ENCODE measurements around the gene SORBS1. TPM values are rescaled to one million over a fixed set of nuclear protein-coding genes. Genes with fewer than 3 reads are reported as not detected.

SORBS1 gene
- total and polyA plus RNA-seq, 4 donors: 13.1 to 68.9 (median 44.0) TPM

DNA sequence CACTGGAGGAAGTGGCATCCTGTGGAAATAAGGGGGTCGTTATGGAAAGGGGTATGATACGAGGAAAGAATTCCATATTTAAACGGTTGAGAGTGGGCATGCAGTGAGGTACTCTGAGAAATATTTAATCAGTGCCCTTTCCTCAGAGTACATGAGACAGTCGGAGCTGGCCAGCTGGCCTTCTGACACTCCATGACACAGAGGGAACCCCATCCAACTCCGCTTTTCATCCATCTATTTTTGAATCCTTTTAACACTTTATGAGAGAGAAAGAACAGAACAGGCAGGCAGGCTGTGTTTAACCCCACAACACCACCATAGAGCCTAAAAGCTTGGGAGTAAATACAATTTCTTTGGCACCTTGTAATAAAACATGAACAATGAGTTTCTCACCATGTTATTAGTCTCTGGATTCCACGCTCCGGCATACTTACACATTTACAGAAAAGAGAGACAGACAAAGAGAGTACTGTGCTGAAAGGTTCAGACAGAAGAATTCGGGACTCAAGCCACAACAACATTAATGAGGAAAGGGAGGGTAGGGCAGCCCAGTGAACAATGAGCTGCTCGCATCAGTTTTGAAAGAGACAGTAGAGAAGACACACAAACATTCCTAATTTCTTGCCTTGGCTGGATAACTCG is 146.2 kb downstream of the SORBS1 start:
- DNase-seq (no peak), ATAC-seq (ENCODE audit: insufficient read depth, low FRiP score) (no peak)
- H3K4me1 ChIP-seq (ENCODE audit: control insufficient read depth in 5 of 5, insufficient read depth in 5 of 5, low read length in 5 of 5): peaks cover 0 to 8% (median 0%) of the 10 kb centered on the region in 5 donors
- H3K9me3 ChIP-seq (ENCODE audit: control insufficient read depth in 4 of 4, insufficient read depth in 3 of 4, low read length in 3 of 4): no peaks in the 10 kb centered on the region
- no peak overlapping the region for H3K9ac ChIP-seq (ENCODE audit: insufficient read depth in 1 of 2, low read length in 2 of 2)
- H3K27me3 ChIP-seq (ENCODE audit: control insufficient read depth in 3 of 3, insufficient read depth in 3 of 3, low read length in 2 of 3): no peaks in the 10 kb centered on the region
- TF ChIP-seq, protein P1, sequence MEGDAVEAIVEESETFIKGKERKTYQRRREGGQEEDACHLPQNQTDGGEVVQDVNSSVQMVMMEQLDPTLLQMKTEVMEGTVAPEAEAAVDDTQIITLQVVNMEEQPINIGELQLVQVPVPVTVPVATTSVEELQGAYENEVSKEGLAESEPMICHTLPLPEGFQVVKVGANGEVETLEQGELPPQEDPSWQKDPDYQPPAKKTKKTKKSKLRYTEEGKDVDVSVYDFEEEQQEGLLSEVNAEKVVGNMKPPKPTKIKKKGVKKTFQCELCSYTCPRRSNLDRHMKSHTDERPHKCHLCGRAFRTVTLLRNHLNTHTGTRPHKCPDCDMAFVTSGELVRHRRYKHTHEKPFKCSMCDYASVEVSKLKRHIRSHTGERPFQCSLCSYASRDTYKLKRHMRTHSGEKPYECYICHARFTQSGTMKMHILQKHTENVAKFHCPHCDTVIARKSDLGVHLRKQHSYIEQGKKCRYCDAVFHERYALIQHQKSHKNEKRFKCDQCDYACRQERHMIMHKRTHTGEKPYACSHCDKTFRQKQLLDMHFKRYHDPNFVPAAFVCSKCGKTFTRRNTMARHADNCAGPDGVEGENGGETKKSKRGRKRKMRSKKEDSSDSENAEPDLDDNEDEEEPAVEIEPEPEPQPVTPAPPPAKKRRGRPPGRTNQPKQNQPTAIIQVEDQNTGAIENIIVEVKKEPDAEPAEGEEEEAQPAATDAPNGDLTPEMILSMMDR (IDR thresholded peaks at IDR 0.05; ENCODE audit: control extremely low read depth, extremely low read depth): no peak
- 79 to 86% methylated on average over 10 of the region's 10 CpGs for WGBS, 2 donors
- peaks cover 0 to 7% (median 5%) of the 10 kb centered on the region in 4 donors for H3K36me3 ChIP-seq (ENCODE audit: control insufficient read depth in 4 of 4, insufficient read depth in 4 of 4, low read length in 4 of 4)
- no peak overlapping the region for H3K4me3 ChIP-seq
- H3K27ac ChIP-seq (ENCODE audit: low read depth in 1 of 2, low read length in 1 of 2): peak overlapping the region in 1 of 2 donors; percentile 91

DNA sequence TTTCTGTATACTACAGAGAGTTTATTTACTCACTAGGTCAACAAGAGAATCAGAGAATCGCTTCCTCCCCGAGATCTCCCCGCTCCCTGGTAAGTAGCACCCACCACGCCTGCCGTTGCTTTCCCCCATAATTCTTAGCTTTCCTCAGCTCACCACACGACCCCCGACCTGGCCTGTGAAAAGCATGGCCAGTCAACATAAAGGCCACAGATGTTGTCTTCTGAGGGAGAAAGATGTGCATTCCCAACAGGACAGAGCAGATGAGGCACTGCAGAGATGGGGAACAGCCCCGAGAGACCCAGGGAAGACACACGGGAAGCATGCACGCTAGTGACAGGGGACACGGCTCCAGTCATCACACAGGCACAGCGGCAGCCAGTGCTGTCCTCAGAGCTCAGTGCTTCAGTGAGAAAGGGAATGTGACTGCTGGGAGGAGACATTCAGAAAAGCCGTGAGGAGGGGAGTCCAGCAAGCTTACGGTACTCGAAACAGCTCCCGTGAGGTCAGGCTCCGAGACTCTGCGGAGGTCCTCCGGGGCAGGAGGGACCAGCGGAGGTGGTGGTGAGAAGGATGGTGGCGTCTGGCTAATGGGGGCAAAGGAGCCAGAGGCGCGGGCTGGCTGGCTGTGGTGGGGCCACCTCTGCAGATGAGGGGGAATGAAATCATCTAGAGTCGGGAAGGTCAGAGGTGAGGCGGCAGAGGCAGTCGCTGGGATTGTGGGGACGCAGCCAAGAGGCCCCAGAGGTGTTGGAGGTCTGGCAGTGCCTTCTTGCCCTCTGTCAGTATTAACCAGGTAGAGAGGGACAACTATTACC is 146.9 kb downstream of the SORBS1 start:
- no peak for ATAC-seq (ENCODE audit: insufficient read depth, low FRiP score)
- DNase-seq: no peak
- no peaks in the 10 kb centered on the region for H3K27me3 ChIP-seq (ENCODE audit: control insufficient read depth in 3 of 3, insufficient read depth in 3 of 3, low read length in 2 of 3)
- TF ChIP-seq, protein P1 (IDR thresholded peaks at IDR 0.05; ENCODE audit: control extremely low read depth, extremely low read depth): no peak
- H3K27ac ChIP-seq (ENCODE audit: low read depth in 1 of 2, low read length in 1 of 2): peak overlapping the region in 1 of 2 donors; percentile 91
- peaks cover 0 to 11% (median 0%) of the 10 kb centered on the region in 5 donors for H3K4me1 ChIP-seq (ENCODE audit: control insufficient read depth in 5 of 5, insufficient read depth in 5 of 5, low read length in 5 of 5)
- no peak overlapping the region for H3K9ac ChIP-seq (ENCODE audit: insufficient read depth in 1 of 2, low read length in 2 of 2)
- H3K36me3 ChIP-seq (ENCODE audit: control insufficient read depth in 4 of 4, insufficient read depth in 4 of 4, low read length in 4 of 4): peaks cover 0 to 7% (median 6%) of the 10 kb centered on the region in 4 donors
- no peak overlapping the region for H3K4me3 ChIP-seq
- WGBS, 2 donors: 87 to 90% methylated on average over 27 of the region's 27 CpGs
- H3K9me3 ChIP-seq (ENCODE audit: control insufficient read depth in 4 of 4, insufficient read depth in 3 of 4, low read length in 3 of 4): no peaks in the 10 kb centered on the region

DNA sequence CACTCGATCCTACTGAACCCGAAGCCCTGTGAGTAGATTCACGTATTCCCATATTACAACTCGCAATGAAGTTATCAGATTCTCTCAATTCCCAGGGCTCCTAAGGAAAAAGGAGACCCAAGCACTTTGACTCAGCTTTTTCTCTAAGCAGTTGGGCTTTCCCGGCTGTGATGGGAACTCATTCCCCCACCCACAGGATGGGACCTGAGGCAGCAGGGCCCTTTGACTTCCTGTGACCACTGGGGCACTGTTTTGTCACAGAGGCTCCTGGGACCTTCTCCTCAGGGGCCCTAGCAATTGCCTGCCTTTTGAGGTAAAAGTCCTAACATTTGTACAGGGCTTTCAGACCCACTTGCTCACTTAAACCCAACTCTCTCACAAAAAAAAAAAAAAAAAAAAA is 147.6 kb downstream of the SORBS1 start:
- H3K27me3 ChIP-seq (ENCODE audit: control insufficient read depth in 3 of 3, insufficient read depth in 3 of 3, low read length in 2 of 3): no peaks in the 10 kb centered on the region
- no peaks in the 10 kb centered on the region for H3K9me3 ChIP-seq (ENCODE audit: control insufficient read depth in 4 of 4, insufficient read depth in 3 of 4, low read length in 3 of 4)
- DNase-seq: no peak
- no peak overlapping the region for H3K9ac ChIP-seq (ENCODE audit: insufficient read depth in 1 of 2, low read length in 2 of 2)
- peaks cover 0 to 17% (median 0%) of the 10 kb centered on the region in 5 donors for H3K4me1 ChIP-seq (ENCODE audit: control insufficient read depth in 5 of 5, insufficient read depth in 5 of 5, low read length in 5 of 5)
- TF ChIP-seq, protein P1 (IDR thresholded peaks at IDR 0.05; ENCODE audit: control extremely low read depth, extremely low read depth): no peak
- 80 to 85% methylated on average over 5 of the region's 5 CpGs for WGBS, 2 donors
- peak overlapping the region in 1 of 2 donors; percentile 91 for H3K27ac ChIP-seq (ENCODE audit: low read depth in 1 of 2, low read length in 1 of 2)
- H3K4me3 ChIP-seq: no peak overlapping the region
- peaks cover 0 to 7% (median 6%) of the 10 kb centered on the region in 4 donors for H3K36me3 ChIP-seq (ENCODE audit: control insufficient read depth in 4 of 4, insufficient read depth in 4 of 4, low read length in 4 of 4)
- no peak for ATAC-seq (ENCODE audit: insufficient read depth, low FRiP score)

All from lung (tissue), 12 donors.